Activated T-cell treated with anti-CD3 and anti-CD28 coated beads, Interleukin-2, amount 50 U/mL, for 72 hours (primary cell): ENCODE results near the gene MKRN1. TPM values are rescaled to one million over a fixed set of nuclear protein-coding genes. Genes with fewer than 3 reads are reported as not detected.
"Not testable (repeated sequence)": the region's sequence is repeated elsewhere in the genome, so short reads cannot be mapped to it uniquely, and the experiment has no call there.

Experiments
- ATAC-seq, 2 donors: fragments of 150-1000 bp; cut with Tn5 transposase; replicated peaks in 1 of 2; 2 replicates each; pipeline ENCODE4 v1.10.0; 2021; ENCODE audit warnings: moderate library complexity in 2 of 2, mild to moderate bottlenecking in 1 of 2
- DNase-seq, 2 donors: peaks; one replicate each; pipeline ENCODE4 v3.0.0; 2021 to 2022; ENCODE audit warnings: mixed read lengths in 1 of 2
- H3K27ac Mint-ChIP-seq: one replicate; pipeline ENCODE4 v1.8.0; 2022; ENCODE audit warnings: mild to moderate bottlenecking, moderate library complexity, mixed read lengths
- H3K27me3 Mint-ChIP-seq: one replicate; pipeline ENCODE4 v1.8.0; 2022; ENCODE audit warnings: low read depth, mixed read lengths
- H3K36me3 Mint-ChIP-seq, 2 donors: one replicate each; pipeline ENCODE4 v1.8.0; 2022; ENCODE audit warnings: mixed read lengths in 2 of 2, mild to moderate bottlenecking in 1 of 2; ENCODE audit not compliant: insufficient read depth in 2 of 2
- H3K4me1 Mint-ChIP-seq: one replicate; pipeline ENCODE4 v1.8.0; 2022; ENCODE audit warnings: low read depth, mixed read lengths
- H3K4me3 Mint-ChIP-seq, 2 donors: one replicate each; pipeline ENCODE4 v1.8.0; 2022; ENCODE audit warnings: mild to moderate bottlenecking in 2 of 2, mixed read lengths in 2 of 2, moderate library complexity in 2 of 2
- H3K9me3 Mint-ChIP-seq, 2 donors: one replicate each; pipeline ENCODE4 v1.8.0; 2022; ENCODE audit warnings: mixed read lengths in 2 of 2
- total RNA-seq, 2 donors: library from RNA; stranded (reverse); gene quantifications; one replicate each; pipeline ENCODE4 v1.2.3, GENCODE V29; 2022

Gene MKRN1, protein sequence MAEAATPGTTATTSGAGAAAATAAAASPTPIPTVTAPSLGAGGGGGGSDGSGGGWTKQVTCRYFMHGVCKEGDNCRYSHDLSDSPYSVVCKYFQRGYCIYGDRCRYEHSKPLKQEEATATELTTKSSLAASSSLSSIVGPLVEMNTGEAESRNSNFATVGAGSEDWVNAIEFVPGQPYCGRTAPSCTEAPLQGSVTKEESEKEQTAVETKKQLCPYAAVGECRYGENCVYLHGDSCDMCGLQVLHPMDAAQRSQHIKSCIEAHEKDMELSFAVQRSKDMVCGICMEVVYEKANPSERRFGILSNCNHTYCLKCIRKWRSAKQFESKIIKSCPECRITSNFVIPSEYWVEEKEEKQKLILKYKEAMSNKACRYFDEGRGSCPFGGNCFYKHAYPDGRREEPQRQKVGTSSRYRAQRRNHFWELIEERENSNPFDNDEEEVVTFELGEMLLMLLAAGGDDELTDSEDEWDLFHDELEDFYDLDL
- total RNA-seq: 100 to 1,000 TPM in 1 of 2 donors, 10 to 100 TPM in 1; 91.3 to 132 TPM

- Mint-ChIP-seq H3K4me3 (peak within 1 kb of the TSS; percentile 94 to 99), H3K4me1 (peaks cover 31% of the 10 kb centered on the region), H3K36me3 (peaks cover 0 to 2% of the 10 kb centered on the region in 2 donors), H3K9me3 (no peaks in the 10 kb centered on the region), H3K27me3 (no peaks in the 10 kb centered on the region), H3K27ac (peak within 1 kb of the TSS; percentile 98)
- peak; percentile 95 to 97 for DNase-seq
- ATAC-seq: peak; percentile 94
Observed at GRCh38 chr7:140479062-140479738, at the start of gene MKRN1. Gene MKRN1, minus strand, starts transcription at chr7:140479505. Its CDS starts 161 bp downstream, at chr7:140479344.

- DNase-seq (no peak), ATAC-seq (no peak)
- Mint-ChIP-seq H3K27ac (no peak overlapping the region), H3K9me3 (no peaks in the 10 kb centered on the region), H3K4me1 (peaks cover 13% of the 10 kb centered on the region), H3K4me3 (no peak overlapping the region), H3K27me3 (no peaks in the 10 kb centered on the region), H3K36me3 (no peaks in the 10 kb centered on the region)
Observed at GRCh38 chr7:140526787-140527664, 47.7 kb upstream of the MKRN1 start.

DNA sequence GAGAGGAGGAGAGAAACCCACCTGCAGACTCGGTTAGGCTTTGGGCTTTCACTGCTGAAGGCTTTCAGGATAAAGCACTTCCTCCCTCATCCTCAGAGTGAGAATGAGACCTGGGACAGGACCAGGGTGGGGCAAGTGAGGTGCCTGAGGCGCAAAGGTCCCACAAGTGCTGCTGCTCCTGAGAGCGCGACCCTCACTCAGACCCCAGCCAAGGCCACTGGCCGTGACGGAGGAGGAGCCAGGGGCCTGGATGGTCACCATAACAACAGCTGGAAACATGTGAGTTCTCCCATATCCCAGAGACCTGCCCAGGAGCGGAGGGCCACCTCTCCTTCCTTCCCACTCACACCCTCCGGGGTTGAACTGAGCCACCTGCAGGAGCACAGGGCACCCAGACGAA, 46.9 kb upstream of the MKRN1 start:
- ATAC-seq (no peak), DNase-seq (no peak)
- Mint-ChIP-seq H3K27ac (no peak overlapping the region), H3K4me3 (no peak overlapping the region), H3K9me3 (no peaks in the 10 kb centered on the region), H3K36me3 (no peaks in the 10 kb centered on the region), H3K27me3 (no peaks in the 10 kb centered on the region), H3K4me1 (peaks cover 13% of the 10 kb centered on the region)

DNA sequence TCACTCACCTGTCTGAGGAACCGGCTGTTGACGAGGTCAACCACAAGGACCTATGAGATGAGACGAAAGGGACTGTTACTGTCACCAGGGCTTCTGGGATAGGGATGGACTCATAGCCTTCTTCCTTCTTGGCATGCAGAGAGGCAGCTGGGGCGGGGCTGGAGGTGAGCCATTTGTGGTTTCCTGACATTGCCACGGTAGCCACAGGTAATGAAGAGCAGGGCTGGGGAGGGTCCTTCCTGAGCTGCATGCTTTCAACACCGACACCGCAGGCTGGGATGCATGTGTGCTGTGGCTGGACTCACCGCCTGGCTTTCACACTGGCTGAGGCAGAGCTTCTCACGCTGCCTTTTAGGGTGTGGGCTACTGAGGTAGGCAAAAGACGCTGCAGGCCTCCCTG, 46.4 kb upstream of the MKRN1 start:
- H3K27ac Mint-ChIP-seq: no peak overlapping the region

DNA sequence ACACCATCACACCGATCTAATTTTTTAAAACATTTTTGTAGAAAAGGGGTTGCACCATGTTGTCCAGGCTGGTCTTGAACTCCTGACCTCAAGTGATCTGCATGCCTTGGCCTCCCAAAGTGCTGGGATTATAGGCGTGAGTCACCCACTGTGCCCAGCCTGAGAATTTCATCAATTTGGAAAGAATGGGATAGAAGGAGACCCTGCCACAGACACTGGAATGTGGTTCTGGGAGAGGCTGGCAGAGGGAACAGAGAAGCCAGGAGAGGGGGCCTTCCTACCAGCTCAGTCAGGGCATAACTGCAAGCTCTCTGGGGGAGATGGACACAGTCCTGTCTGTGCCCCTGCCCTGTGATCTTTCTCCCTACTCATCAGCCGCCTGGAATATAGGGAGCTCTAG, 42.1 kb upstream of the MKRN1 start:
- Mint-ChIP-seq H3K27ac (no peak overlapping the region), H3K9me3 (no peaks in the 10 kb centered on the region)

More for the DNA sequence above, 46.4 kb upstream of the MKRN1 start:
- DNase-seq: peak; percentile 26 to 35
- no peaks in the 10 kb centered on the region for H3K9me3 Mint-ChIP-seq
- H3K27me3 Mint-ChIP-seq: no peaks in the 10 kb centered on the region
- H3K4me3 Mint-ChIP-seq: no peak overlapping the region
- H3K36me3 Mint-ChIP-seq: no peaks in the 10 kb centered on the region
- H3K4me1 Mint-ChIP-seq: peaks cover 13% of the 10 kb centered on the region
- peak; percentile 68 to 73 for ATAC-seq

DNA sequence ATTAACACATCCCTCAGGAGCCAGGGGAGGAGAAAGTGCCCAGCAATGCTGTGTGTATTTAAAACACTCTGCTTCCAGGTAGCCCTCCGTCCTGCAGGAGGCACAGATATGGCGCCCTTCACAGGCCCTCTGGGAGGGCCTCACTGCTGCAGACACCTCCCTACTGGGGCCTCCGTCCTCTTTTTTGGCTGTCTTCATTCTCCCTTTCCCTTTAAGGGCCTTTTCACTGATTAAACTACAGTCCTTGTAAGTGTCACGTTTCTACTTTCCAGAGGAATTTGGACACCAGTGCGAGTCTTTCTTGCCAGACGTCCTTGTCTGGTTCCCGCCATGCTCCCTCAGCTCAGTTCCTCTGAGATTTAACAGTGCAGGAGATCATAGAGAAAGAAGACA, 39.7 kb upstream of the MKRN1 start:
- Mint-ChIP-seq H3K36me3 (no peaks in the 10 kb centered on the region), H3K27ac (no peak overlapping the region), H3K4me1 (peaks cover 5% of the 10 kb centered on the region), H3K27me3 (peaks cover 8% of the 10 kb centered on the region), H3K4me3 (no peak overlapping the region), H3K9me3 (no peaks in the 10 kb centered on the region)
- ATAC-seq (no peak), DNase-seq (no peak)

More for the DNA sequence above, 42.1 kb upstream of the MKRN1 start:
- ATAC-seq: no peak
- no peak for DNase-seq
- peaks cover 8% of the 10 kb centered on the region for H3K27me3 Mint-ChIP-seq
- no peaks in the 10 kb centered on the region for H3K36me3 Mint-ChIP-seq
- H3K4me3 Mint-ChIP-seq: no peak overlapping the region
- peaks cover 16% of the 10 kb centered on the region for H3K4me1 Mint-ChIP-seq

- DNase-seq (no peak), ATAC-seq (no peak)
- H3K36me3 Mint-ChIP-seq: no peaks in the 10 kb centered on the region
- no peaks in the 10 kb centered on the region for H3K9me3 Mint-ChIP-seq
- H3K4me3 Mint-ChIP-seq: no peak overlapping the region
- peaks cover 8% of the 10 kb centered on the region for H3K27me3 Mint-ChIP-seq
- H3K27ac Mint-ChIP-seq: no peak overlapping the region
- peaks cover 5% of the 10 kb centered on the region for H3K4me1 Mint-ChIP-seq
Observed at GRCh38 chr7:140518370-140519006, 39.2 kb upstream of the MKRN1 start.

DNA sequence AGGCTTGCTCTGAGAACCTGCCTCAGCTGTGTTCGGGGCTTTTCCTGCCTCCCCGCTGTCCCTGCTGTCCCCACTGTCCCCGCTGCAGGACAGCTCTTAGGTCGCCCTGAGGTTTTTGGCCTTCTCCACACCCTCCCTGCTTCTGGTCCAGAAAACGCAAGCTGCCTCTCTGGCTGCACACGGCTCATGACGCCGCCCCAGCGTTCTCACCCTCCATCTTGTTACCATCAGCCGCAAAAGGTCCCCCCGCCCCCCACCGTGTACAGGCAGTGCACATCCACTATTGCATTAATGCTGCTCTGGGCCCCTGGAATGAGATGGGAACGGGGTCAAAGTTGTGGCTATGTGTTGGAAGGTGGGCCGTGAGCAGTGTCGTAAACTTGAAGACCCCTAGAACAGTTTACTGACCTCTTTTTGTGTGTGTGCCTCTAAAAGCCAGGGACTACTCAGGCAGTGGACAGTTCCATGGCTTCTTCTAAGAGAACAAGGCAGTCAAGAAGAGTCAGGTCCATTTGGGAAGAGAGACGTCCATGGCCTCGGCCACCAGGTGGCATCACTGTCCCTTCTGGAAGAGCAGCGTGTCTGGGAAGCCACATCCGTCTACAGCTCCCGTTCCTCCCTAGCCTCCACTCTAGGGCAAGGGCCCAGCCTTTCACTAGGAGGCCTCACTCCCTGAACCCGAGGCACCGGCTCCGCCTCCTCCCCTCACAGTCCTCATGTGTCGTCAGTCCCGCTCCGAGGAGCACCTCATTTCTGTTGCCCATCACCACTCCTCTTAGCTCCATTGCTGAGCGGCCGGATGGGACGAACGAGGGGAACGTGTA, 38.5 kb upstream of the MKRN1 start:
- peak; percentile 72 to 74 for DNase-seq
- peak; percentile 68 to 75 for ATAC-seq
- peaks cover 8% of the 10 kb centered on the region for H3K27me3 Mint-ChIP-seq
- no peaks in the 10 kb centered on the region for H3K9me3 Mint-ChIP-seq
- no peaks in the 10 kb centered on the region for H3K36me3 Mint-ChIP-seq
- H3K27ac Mint-ChIP-seq: no peak overlapping the region
- H3K4me3 Mint-ChIP-seq: no peak overlapping the region
- peaks cover 5% of the 10 kb centered on the region for H3K4me1 Mint-ChIP-seq

DNA sequence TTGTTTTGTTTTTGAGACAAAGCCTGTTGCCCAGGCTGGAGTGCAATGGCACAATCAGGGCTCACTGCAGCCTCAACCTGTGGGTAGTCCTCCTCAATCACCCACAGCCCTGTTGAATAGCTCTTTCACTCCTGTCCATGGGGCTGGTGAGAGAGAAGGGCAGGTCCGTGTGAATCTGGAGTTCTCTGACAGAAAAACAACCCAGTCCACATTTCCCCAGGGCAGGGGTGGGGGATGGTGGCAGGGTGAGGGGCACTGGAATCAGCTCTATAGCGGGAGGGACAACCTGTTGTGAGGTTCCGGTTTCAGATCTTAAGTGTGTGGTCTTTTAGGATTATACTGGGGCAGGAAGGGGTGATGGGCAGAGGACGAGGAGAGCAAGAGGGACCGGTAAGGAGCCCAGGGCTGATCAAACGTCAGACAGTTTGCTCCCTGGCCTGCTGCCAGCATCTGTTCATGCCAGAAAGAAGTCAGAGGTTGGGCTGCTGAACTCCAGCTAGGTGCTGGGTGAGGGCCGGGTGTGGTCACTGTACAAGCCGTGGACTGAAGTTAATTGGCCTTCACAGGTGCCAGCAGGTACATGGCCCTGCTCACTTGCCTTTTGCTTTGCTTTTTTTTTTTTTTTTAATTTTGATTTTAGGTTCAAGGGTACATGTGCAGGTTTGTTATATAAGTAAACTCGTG, 33.2 kb upstream of the MKRN1 start:
- Mint-ChIP-seq H3K4me1 (no peaks in the 10 kb centered on the region), H3K9me3 (no peaks in the 10 kb centered on the region), H3K36me3 (no peaks in the 10 kb centered on the region), H3K27ac (no peak overlapping the region), H3K27me3 (peaks cover 1% of the 10 kb centered on the region), H3K4me3 (no peak overlapping the region)
- no peak for DNase-seq
- no peak for ATAC-seq

DNA sequence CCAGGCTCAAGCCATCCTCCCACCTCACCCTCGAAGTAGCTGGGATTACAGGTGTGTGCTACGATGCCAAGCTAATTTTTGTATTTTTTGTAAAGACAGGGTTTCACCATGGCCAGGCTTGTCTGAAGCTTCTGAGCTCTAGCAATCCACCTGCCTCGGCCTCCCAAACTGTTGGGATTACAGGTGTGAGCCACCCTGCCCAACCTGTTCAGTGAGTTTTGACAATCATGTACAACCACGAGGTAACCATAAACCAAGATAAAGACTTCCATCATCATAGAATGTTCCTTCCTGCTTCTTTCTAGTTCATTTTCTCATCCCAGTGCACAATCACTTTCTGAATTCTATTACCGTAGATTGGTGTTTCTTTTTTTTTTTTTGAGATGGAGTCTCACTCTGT, 30.5 kb upstream of the MKRN1 start:
- H3K4me1 Mint-ChIP-seq: no peaks in the 10 kb centered on the region

DNA sequence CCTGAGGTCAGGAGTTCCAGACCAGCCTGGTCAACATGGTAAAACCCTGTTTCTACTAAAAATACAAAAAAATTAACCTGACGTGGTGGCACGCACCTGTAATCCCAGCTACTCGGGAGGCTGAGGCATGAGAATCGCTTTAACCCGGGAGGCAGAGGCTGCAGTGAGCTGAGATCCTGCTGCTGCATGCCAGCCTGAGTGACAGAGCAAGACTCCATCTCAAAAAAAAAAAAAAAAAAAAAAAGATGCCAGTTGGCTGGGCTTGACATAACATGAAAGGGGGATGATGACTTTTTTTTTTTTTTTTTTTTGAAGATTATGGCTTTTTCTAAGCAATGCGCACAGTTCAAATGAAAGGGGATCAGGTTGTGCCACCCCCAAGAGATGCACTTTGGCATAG, 28.3 kb upstream of the MKRN1 start:
- DNase-seq, H3K4me3 Mint-ChIP-seq, H3K27ac Mint-ChIP-seq, H3K9me3 Mint-ChIP-seq, H3K27me3 Mint-ChIP-seq, H3K4me1 Mint-ChIP-seq, H3K36me3 Mint-ChIP-seq, ATAC-seq: not testable (repeated sequence)

More for the DNA sequence above, 30.5 kb upstream of the MKRN1 start:
- DNase-seq (no peak), ATAC-seq (no peak)
- no peaks in the 10 kb centered on the region for H3K36me3 Mint-ChIP-seq
- no peak overlapping the region for H3K27ac Mint-ChIP-seq
- H3K9me3 Mint-ChIP-seq: no peaks in the 10 kb centered on the region
- no peak overlapping the region for H3K4me3 Mint-ChIP-seq
- no peaks in the 10 kb centered on the region for H3K27me3 Mint-ChIP-seq
